ENCODE data around the gene MRTFB. TPM values are rescaled to one million over a fixed set of nuclear protein-coding genes. Genes with fewer than 3 reads are reported as not detected.
A peak's percentile ranks its signal among the peaks of the same experiment; 100 is the strongest.
"Not testable (repeated sequence)": the region's sequence is repeated elsewhere in the genome, so short reads cannot be mapped to it uniquely, and the experiment has no call there.

MRTFB gene
- total RNA-seq, 1 experiment from 2014 or later, result 12.1 TPM

DNA sequence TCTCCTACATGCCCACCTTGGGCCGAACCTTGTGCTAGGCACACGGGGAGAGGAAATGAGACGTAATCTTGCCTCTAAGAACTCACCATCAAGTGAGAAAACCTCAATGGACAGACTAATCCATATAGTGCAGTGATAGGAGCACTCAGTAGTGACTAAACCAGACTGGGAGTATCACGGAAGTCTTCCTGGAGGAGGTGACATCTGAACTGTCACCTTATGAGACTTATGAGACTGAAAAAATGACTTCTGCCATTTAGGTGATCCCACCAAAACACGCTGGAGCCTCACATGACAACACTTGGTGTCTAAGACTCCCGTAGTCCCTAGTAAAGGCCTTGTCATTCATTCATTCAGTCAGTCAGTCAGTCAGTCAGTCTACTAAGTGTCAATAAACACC lies 27.3 kb upstream of the MRTFB start:
- Histone ChIP-seq H3K4me1 (replicated peaks) (peaks cover 19% of the 10 kb centered on the region), H3K4me3 (no peak overlapping the region), H3K36me3 (no peaks in the 10 kb centered on the region), H3K27ac (no peak overlapping the region), H3K27me3 (replicated peaks) (no peaks in the 10 kb centered on the region), H3K9me3 (replicated peaks) (no peaks in the 10 kb centered on the region)
- DNase-seq (ENCODE audit: low read depth in 1 of 2, low spot score in 2 of 2), result no peak

GRCh38 chr16:14047121-14047859 lies 23.8 kb upstream of the MRTFB start:
- not testable (repeated sequence) for H3K36me3 ChIP-seq; H3K9me3 ChIP-seq (replicated peaks); H3K27me3 ChIP-seq (replicated peaks); H3K27ac ChIP-seq; DNase-seq (ENCODE audit: low read depth in 1 of 2, low spot score in 2 of 2); H3K4me3 ChIP-seq
- peaks cover 29% of the 10 kb centered on the region for H3K4me1 ChIP-seq (replicated peaks)

DNA sequence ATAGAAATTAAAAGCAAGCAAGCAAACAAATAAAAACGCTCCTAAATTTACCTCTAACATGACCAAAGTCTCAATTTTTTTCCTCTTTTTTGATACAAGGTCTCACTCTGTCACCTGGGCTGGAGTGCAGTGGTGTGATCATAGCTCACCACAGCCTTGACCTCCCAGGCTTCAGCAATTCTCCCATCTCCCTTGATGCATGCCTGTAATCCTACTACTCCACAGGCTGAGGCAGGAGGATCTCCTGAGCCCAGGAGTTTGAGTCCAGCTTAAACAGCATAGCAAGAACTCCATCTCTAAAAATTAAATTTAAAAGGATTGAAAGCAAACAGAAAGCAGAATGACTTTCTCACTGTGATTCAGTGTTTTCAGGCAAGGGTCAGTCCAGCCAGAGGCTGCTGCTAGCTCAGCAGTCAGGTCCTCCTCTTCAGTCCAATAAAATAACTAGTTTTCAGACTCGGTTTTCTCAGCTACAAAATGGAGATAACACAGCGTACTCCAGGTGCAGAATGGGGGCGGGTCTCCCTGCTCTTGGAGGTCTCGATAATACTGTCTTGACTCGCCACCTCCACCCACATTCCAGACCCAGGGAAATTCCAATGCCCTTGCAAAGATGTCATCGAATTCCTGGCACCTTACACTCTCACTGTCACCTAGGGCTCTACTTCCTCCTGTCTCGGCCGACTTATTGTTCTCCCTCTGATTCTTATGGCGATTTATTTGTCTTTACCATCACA lies 20.7 kb upstream of the MRTFB start:
- Histone ChIP-seq H3K36me3 (no peaks in the 10 kb centered on the region), H3K27ac (peak overlapping the region; percentile 13; the same call in 1 of the 2 replicates), H3K27me3 (replicated peaks) (no peaks in the 10 kb centered on the region), H3K9me3 (replicated peaks) (no peaks in the 10 kb centered on the region), H3K4me3 (no peak overlapping the region), H3K4me1 (replicated peaks) (peaks cover 13% of the 10 kb centered on the region)
- DNase-seq (ENCODE audit: low read depth in 1 of 2, low spot score in 2 of 2), result peak; percentile 42 to 59

DNA sequence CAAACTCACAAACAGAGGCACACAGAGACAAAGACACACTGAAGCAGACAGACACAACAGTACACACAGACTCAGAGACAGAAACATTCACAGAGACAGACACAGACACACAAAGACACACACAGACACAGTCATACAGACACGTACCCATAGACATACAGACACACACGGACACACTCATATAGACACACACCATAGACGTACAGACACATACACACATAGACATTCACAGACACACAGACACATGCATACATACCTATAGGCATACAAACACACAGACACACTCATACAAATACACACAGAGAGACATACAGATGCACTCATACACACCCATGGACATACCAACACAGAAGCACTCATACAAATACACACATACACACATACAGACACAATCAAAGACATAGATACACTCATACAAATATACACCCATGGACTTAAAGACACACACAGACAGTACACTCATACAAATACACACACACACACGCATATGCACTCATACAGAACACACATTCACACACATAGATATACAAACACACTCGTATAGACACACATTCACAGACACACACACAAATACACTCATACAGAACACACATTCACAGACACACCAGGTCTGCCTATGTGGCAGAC lies 19.9 kb upstream of the MRTFB start:
- peak overlapping the region; percentile 13; the same call in 1 of the 2 replicates for H3K27ac ChIP-seq
- H3K9me3 ChIP-seq (replicated peaks), result no peaks in the 10 kb centered on the region
- H3K4me1 ChIP-seq (replicated peaks), result peaks cover 13% of the 10 kb centered on the region
- DNase-seq (ENCODE audit: low read depth in 1 of 2, low spot score in 2 of 2), result no peak
- H3K36me3 ChIP-seq, result no peaks in the 10 kb centered on the region
- no peak overlapping the region for H3K4me3 ChIP-seq
- H3K27me3 ChIP-seq (replicated peaks), result no peaks in the 10 kb centered on the region

DNA sequence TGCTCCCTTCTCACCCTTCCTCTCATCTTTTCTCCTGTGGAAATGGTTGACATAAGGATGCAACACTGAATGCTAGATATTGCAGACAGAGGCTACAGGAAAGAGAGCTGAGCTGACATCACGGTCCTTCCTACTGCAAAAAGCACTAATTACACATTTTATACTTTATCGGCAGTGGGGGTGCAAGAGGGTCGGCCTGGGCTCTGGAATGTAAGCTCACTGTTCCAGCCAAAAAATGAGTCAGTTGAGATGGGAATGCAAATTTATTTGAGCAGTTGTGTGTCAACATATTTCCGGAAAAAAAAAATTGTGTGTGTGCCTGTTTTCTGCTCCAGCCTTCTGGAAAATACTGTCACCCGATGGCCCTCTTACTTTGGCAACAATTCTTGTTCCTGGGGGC lies 14.1 kb upstream of the MRTFB start:
- no peaks in the 10 kb centered on the region for H3K9me3 ChIP-seq (replicated peaks)
- H3K27ac ChIP-seq, result no peak overlapping the region
- H3K4me1 ChIP-seq (replicated peaks), result peaks cover 14% of the 10 kb centered on the region; the same call in 1 of the 2 replicates
- no peak overlapping the region for H3K4me3 ChIP-seq
- H3K36me3 ChIP-seq, result no peaks in the 10 kb centered on the region
- no peaks in the 10 kb centered on the region for H3K27me3 ChIP-seq (replicated peaks)
- DNase-seq (ENCODE audit: low read depth in 1 of 2, low spot score in 2 of 2), result peak in 1 of 2 experiments; percentile 17

DNA sequence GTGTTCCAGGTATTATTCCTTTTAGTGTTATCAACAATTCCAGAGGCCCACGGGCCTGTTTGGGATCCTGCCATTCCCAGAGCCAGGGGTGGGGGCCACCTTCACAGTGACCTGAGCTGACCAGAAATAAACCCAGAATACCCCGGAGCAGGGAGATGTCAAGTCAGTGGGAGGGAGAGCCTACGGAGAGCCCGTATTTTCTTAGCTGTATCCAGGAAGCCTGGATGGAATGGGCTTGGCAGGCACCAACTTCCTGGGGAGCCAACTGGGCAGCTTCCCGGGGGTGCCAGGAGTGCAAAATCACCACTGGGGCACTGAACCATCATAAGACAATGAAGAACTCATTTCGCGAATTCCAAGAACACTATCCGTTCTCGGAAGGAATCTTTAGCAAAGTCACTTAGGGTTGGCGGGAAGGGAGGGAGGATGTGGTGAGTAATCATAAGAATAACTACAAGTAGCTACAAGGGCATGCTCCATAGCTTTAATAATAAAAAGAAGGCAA lies 13.2 kb upstream of the MRTFB start:
- Histone ChIP-seq H3K9me3 (replicated peaks) (no peaks in the 10 kb centered on the region), H3K27me3 (replicated peaks) (no peaks in the 10 kb centered on the region), H3K36me3 (no peaks in the 10 kb centered on the region), H3K27ac (no peak overlapping the region), H3K4me1 (replicated peaks) (peaks cover 14% of the 10 kb centered on the region; the same call in 1 of the 2 replicates), H3K4me3 (no peak overlapping the region)
- no peak for DNase-seq (ENCODE audit: low read depth in 1 of 2, low spot score in 2 of 2)

DNA sequence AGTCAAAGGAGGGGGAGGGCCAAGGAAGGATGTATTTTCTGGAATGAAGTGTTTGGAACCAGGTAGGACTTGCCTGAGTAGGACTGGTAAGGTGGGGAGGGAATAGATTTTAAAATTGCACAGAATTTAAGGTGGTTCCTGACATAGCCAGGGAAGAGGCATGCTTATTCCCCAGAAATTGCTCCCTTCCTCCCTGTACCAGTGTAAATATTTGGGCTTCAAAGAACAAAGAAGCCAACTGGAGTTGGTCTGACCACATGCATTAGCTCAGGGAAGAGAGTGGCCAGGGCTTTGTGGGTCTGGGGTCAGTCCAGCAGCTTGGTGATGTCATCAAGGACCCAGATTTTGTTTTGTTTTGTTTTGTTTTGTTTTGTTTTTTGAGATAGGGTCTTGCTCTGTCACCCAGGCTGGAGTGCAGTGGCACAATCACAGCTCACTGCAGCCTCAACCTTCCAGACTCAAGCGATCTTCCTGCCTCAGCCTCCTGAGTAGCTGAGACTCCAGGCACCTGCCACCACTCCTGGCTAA lies 9.3 kb upstream of the MRTFB start:
- Histone ChIP-seq H3K27me3 (replicated peaks) (no peaks in the 10 kb centered on the region), H3K9me3 (replicated peaks) (no peaks in the 10 kb centered on the region), H3K4me3 (no peak overlapping the region), H3K36me3 (no peaks in the 10 kb centered on the region), H3K27ac (no peak overlapping the region), H3K4me1 (replicated peaks) (peaks cover 22% of the 10 kb centered on the region)
- peak in 1 of 2 experiments; percentile 16 for DNase-seq (ENCODE audit: low read depth in 1 of 2, low spot score in 2 of 2)

DNA sequence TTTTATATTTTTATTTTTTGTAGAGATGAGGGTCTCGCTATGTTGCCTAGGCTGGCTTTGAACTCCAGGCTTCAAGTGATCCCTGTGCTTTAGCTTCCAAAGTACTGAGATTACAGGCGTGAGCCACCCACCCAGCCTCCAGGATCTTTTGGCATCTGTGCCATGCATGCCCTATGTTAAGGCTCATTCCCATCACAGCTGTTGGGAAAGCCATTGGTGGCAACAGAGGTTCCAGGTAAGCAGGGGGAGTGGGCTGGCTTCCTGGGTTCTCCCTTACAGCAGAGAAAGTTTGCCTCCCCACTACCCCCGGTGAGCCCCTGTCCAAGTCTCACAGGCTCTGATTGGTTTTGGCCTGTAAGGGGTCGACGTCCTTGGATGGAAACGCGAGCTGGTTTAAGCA lies 8.9 kb upstream of the MRTFB start:
- peak in 1 of 2 experiments; percentile 21 for DNase-seq (ENCODE audit: low read depth in 1 of 2, low spot score in 2 of 2)
- Histone ChIP-seq H3K4me3 (no peak overlapping the region), H3K27me3 (replicated peaks) (no peaks in the 10 kb centered on the region), H3K27ac (no peak overlapping the region), H3K9me3 (replicated peaks) (no peaks in the 10 kb centered on the region), H3K36me3 (no peaks in the 10 kb centered on the region), H3K4me1 (replicated peaks) (peaks cover 18% of the 10 kb centered on the region)

GRCh38 chr16:14063618-14064581 lies 7.2 kb upstream of the MRTFB start:
- Histone ChIP-seq H3K4me1 (replicated peaks) (peaks cover 11% of the 10 kb centered on the region), H3K27me3 (replicated peaks) (no peaks in the 10 kb centered on the region), H3K4me3 (no peak overlapping the region), H3K36me3 (no peaks in the 10 kb centered on the region), H3K9me3 (replicated peaks) (no peaks in the 10 kb centered on the region), H3K27ac (no peak overlapping the region)
- DNase-seq (ENCODE audit: low read depth in 1 of 2, low spot score in 2 of 2), result peak in 1 of 2 experiments; percentile 32

DNA sequence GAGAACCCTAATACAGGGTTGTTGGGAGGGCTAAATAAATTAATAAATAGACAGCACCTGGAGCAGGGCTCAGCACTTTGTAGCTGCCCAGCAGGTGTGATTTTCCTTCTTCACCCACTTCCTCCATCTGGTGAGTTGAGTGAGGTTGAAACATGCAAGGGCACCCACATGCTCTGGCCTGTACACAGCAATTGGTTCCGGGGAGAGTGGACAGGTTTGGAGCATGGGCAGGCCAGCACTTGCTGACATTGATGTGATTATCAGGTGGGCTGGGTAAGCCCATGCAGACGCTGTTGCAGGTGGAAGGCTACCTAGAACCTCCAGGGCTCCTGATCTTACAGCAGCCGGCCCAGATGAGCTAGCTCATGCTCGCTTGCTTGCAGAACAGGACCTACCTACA lies 1.3 kb upstream of the MRTFB start:
- H3K27me3 ChIP-seq (replicated peaks), result no peaks in the 10 kb centered on the region
- no peak for DNase-seq (ENCODE audit: low read depth in 1 of 2, low spot score in 2 of 2)
- no peaks in the 10 kb centered on the region for H3K9me3 ChIP-seq (replicated peaks)
- H3K4me3 ChIP-seq, result no peak overlapping the region
- peaks cover 5% of the 10 kb centered on the region for H3K4me1 ChIP-seq (replicated peaks)
- H3K27ac ChIP-seq, result no peak overlapping the region
- peaks cover 9% of the 10 kb centered on the region for H3K36me3 ChIP-seq

GRCh38 chr16:14070555-14070876 lies 603 bp upstream of the MRTFB start:
- Histone ChIP-seq H3K27ac (no peak overlapping the region), H3K36me3 (peaks cover 9% of the 10 kb centered on the region)

DNA sequence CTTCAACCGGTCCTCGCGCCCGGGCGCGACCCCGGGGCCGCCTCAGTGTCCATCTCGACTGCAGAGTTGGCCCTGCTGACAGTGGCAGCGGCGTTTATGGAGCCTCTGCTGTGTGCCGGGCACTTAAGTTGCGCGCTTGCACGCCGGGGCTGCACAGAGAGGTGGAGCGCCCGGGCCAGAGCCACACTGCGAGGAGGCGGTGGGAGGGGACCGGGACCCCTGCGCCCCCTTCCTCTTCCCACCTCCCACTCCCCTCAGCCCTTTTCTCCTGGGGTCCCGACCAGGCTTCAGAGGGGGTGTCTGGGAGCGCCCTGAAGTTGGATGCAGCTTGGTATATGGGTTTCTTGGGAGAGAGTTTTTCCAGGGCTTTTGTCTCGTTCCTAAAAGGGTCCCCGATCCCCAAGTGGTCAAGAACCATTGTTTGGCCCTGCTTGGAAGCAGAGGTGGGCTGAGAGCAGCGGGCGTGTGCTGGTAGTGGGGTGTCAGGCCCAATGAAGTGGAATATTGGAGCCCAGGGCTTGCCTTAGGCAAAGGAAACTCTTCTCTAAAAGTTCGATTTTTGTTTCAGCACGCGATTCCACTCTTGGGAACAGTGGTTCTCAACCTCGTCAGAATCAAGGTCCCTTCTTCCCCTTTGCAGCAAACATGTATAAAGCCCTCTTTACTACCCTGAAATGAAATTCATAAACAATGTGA lies 605 bp downstream of the MRTFB start:
- no peaks in the 10 kb centered on the region for H3K27me3 ChIP-seq (replicated peaks)
- H3K4me3 ChIP-seq, result peak overlapping the region; percentile 88
- peaks cover 5% of the 10 kb centered on the region for H3K4me1 ChIP-seq (replicated peaks)
- peaks cover 9% of the 10 kb centered on the region for H3K36me3 ChIP-seq
- DNase-seq (ENCODE audit: low read depth in 1 of 2, low spot score in 2 of 2), result peak in 1 of 2 experiments; percentile 51
- no peaks in the 10 kb centered on the region for H3K9me3 ChIP-seq (replicated peaks)
- peak overlapping the region; percentile 64 for H3K27ac ChIP-seq

More at GRCh38 chr16:14070555-14070876, 603 bp upstream of the MRTFB start:
- Histone ChIP-seq H3K27me3 (replicated peaks) (no peaks in the 10 kb centered on the region), H3K4me3 (peak overlapping the region; percentile 88), H3K9me3 (replicated peaks) (no peaks in the 10 kb centered on the region), H3K4me1 (replicated peaks) (peaks cover 5% of the 10 kb centered on the region)
- no peak for DNase-seq (ENCODE audit: low read depth in 1 of 2, low spot score in 2 of 2)

All from SJSA1 (cell line).